GM19455 (cell line): ENCODE data around the gene SDHB.

Source experiments
- ATAC-seq: cut with Tn5 transposase; IDR thresholded peaks from one replicate; pipeline ENCODE4 v1.9.1; 2021; ENCODE audit not compliant: unreplicated experiment

The SDHB gene

GRCh38 chr1:16988210-16988609 is 65.6 kb downstream of the SDHB start:
- no peak for ATAC-seq

DNA sequence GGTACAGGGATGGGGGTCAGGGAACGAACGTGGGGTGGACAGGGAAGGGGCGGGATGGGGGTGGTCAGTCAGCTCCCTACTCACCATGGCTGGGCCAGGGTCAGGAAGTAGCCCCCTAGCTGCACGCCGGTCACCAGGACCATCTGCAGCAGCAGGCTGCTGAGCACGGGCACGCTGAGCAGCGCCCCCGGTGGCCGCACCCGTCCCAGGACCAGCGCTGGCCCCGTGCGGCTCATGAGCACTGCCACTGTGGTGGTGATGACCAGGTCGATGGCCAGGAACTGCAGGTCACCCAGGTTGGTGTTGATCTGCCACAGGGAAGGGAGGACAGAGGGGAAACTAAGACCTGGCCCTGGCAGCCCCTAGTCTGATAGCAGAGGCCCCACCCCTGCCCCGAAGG is 66.9 kb downstream of the SDHB start:
- no peak for ATAC-seq

- ATAC-seq: no peak
Measured at GRCh38 chr1:16986560-16986959, 67.3 kb downstream of the SDHB start.

DNA sequence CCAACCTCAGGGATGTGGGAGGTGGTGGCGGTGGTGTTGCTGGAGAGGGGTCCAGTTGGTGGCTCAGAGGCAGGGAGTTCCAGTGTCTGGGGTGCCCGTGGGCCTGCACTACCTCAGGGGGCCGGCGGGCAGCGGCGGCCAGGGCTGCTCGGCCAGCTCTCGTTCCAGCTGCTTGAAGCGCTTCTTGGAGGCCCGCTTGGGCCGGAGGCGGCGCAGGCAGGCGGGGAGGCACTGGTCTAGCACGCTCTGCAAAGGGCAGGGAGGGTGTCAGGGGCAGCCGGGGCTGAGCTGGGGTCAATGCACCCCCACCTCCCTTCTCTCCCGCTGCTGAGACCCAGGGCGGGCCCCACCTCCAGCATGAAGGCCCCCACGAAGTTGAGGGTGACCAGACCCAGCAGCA is 67.7 kb downstream of the SDHB start:
- ATAC-seq: no peak

- ATAC-seq: no peak
Measured at GRCh38 chr1:16984717-16985116, 69.1 kb downstream of the SDHB start.

- ATAC-seq: no peak
Measured at GRCh38 chr1:16983649-16984048, 70.2 kb downstream of the SDHB start.

- ATAC-seq: no peak
Measured at GRCh38 chr1:16982902-16983301, 70.9 kb downstream of the SDHB start.

GRCh38 chr1:16981269-16981849 is 72.5 kb downstream of the SDHB start:
- no peak for ATAC-seq

- ATAC-seq: no peak
Measured at GRCh38 chr1:16980473-16981268, 73.2 kb downstream of the SDHB start, which contains the start of gene MFAP2. TSS of gene MFAP2 (minus strand) at chr1:16980620. CDS start at chr1:16978273, 2,347 bp downstream.

DNA sequence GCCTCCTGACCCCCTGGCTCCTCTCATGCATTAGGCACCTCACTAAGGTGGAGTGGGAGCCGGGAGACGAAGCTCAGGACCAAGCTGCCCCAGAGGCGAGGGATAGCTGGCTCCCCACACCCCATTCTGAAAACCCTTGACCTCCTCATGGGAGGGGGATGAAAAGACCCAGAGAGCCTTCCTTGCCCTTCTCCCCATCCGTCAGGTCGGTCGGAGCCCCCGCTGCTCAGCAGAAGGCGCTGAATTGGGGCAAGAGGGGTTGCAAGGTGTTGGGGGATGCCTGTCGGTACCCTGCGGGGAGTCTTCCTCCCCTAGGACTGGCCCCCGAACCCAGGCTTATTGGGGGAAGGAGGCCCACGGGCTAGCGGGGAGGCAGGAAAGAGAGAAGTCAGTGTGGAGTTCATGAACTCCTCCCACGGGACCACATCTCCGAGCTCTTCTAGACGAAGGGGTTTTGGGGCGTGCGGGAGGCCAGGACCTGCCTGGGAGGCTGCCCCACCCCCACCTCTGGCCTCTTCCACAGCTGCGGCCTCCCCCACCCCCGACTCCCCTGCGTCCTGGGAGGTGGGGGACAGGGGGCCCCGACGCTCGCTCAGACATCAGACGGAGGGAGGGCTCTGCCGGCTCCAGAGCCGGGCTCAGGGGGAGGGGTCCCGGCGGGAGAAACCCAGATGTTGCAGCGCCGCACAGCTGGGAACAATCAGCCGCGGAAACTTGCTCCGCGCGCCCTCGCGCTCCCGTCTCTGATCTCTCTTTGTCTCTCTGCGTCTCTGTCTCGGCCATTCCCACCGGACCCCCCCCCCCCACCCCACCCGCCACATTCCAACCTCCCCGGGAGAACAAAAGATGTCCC is 74.1 kb downstream of the SDHB start:
- ATAC-seq: no peak

- ATAC-seq: no peak
Measured at GRCh38 chr1:16978567-16979474, 75.0 kb downstream of the SDHB start.

DNA sequence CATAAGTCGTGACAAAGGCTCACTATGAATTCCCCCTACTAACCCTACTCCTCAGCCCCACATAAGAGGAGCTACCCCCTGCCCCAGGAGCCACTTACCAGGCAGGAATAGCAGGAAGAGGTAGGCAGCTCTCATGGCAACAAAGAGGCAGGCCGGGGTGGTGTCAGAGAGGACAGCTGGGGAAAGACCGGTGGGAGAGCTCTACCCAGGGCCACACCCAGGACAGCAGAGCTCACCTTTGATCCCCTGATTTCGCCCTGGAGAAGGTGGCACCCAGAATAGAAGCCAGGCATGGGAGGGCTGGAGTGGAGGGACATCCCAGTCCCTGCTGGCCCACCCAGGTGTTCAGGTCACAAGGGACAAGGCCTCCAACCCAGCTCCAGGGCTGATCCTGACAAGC is 75.7 kb downstream of the SDHB start:
- no peak for ATAC-seq

- no peak for ATAC-seq
Measured at GRCh38 chr1:16977377-16977776, 76.5 kb downstream of the SDHB start.

DNA sequence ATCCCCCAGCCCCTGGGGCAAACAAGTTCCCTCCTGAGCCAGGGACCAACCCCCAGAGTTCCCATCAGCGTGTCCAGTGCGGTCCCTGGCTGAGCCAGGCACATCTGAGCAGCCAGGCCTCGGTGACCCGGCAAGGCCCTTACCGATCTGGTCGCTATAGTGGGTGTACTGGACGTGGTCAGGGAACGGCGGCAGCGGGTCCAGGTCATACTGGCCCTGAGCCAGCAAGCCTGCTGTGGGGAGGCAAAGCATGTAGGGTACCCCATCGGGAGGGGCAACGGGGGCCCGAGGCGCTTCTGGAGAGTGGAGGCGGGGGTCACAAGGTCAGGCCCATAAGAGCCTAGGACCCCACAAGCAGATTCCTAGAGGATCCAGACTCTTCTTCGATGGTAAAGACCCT is 76.9 kb downstream of the SDHB start:
- ATAC-seq: no peak

GRCh38 chr1:16975838-16976237 is 78.0 kb downstream of the SDHB start:
- no peak for ATAC-seq

GRCh38 chr1:16975211-16975610 is 78.6 kb downstream of the SDHB start:
- no peak for ATAC-seq

- no peak for ATAC-seq
Measured at GRCh38 chr1:16973215-16973614, 80.6 kb downstream of the SDHB start.

GRCh38 chr1:16972189-16972895 is 81.5 kb downstream of the SDHB start:
- no peak for ATAC-seq

DNA sequence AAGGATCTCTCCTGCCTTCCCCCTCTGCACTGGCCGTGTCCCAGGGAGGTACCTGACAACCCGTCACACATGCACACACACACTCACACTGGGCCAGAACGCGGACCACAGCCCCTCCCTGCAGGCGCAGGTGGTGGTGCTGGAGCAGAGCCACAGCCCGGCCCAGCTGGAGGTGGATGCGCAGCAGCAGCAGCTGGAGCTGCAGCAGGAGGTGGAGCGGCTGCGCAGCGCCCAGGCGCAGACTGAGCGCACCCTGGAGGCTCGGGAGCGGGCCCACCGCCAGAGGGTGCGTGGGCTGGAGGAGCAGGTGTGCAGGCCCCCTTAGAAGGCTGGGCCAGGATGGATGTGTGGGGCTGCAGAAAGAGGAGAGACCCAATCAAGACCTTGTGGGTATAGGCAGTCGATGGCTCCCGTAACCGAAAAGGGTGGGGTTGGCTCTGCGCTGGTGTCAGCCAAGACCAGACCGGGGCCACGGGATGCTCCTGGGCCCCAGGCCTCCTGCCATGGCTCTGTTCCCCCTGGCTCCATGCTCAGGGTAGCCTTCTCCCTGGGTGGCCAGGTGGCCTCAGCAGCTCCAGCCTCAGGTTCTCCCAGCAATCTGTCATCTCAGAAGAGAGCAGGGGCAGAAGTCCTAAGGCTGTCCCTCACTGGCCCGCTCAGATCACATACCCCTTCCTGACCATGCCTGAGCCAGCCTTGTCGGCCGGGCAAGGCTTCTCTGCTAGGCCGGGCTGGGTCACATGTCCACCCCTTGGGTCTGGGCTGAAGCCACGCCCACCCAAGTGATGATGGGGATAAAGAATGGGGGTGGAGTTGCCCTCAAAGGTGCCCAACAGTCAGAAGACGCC is 82.3 kb downstream of the SDHB start:
- no peak for ATAC-seq
